Measurements from ENCODE around the gene HDAC4.

Gene HDAC4

GRCh38 chr2:239019183-239019581, 381.6 kb downstream of the HDAC4 start:
- no peaks in the 10 kb centered on the region for H3F3A ChIP-seq (ENCODE audit: low read depth)

DNA sequence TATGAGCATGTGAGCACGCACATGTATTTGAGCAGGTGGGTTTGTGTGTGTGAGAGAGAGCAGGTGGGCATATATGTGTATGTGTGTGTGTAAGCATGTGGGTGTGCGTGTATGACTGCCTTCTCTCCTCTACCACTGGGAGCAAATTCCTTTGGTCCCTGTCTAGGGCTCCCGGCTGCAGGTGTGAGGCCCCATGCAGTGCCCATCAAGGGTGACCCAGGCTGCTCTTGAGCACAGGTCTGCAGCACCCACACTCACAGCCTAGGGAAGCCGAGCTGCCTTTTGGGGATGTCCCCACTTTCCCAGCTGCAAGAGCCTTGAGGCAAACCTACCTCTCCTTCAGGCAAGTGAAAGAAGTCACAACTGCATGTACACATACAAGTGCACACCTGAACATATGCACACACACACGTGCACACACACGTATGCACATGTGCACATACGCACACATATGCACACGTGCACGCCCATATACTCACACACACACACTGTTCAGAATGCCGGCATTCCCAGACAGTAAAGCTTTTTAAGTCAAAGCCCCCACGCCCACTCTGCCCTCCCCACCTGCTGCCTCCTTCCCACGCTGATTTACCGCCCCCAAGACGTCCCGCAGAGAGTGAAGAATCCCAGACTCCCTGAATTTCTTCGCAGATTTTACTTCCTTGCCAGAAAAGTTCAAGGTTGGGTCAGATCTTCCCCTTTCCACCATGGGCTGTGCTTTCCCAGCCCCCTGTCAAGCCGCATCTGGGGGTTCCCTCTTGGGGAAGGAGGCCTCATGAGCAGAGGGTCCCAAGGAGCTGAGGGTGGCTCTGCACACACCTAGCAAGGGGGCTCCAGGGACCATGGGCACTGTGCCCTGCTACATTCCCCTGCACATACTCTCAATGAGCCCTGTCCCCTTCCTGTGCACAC, 382.3 kb downstream of the HDAC4 start:
- Histone ChIP-seq H3K4me2 (ENCODE audit: low read depth, low read length, poor library complexity, severe bottlenecking) (no peak overlapping the region), H4K20me1 (ENCODE audit: insufficient read depth, low read length, poor library complexity, severe bottlenecking) (no peaks in the 10 kb centered on the region), H3K9ac (ENCODE audit: low read depth, low read length, poor library complexity, severe bottlenecking) (no peak overlapping the region), H3K79me2 (ENCODE audit: insufficient read depth, low read length) (no peaks in the 10 kb centered on the region), H3K9me2 (replicated peaks; ENCODE audit: low read depth, low read length) (no peaks in the 10 kb centered on the region), H3K4me3 (ENCODE audit: low read length, poor library complexity, severe bottlenecking) (no peak overlapping the region), H3K4me1 (ENCODE audit: insufficient read depth, low read length, poor library complexity, severe bottlenecking) (no peaks in the 10 kb centered on the region), H2AFZ (ENCODE audit: low read length) (no peak overlapping the region), H3K36me3 (ENCODE audit: insufficient read depth, low read length) (no peaks in the 10 kb centered on the region), H3F3A (ENCODE audit: low read depth) (no peaks in the 10 kb centered on the region), H3K27me3 (ENCODE audit: insufficient read depth, low read length, poor library complexity, severe bottlenecking) (no peaks in the 10 kb centered on the region), H3K9me3 (ENCODE audit: insufficient read depth, low read depth, low read length) (no peaks in the 10 kb centered on the region; the same call in 1 of the 2 replicates)
- TF ChIP-seq EZH2phosphoT487 (IDR thresholded peaks at IDR 0.05; ENCODE audit: borderline replicate concordance), result no peak

More at GRCh38 chr2:239019183-239019581, 381.6 kb downstream of the HDAC4 start:
- Histone ChIP-seq H3K4me3 (ENCODE audit: low read length, poor library complexity, severe bottlenecking) (no peak overlapping the region), H3K36me3 (ENCODE audit: insufficient read depth, low read length) (no peaks in the 10 kb centered on the region), H3K4me2 (ENCODE audit: low read depth, low read length, poor library complexity, severe bottlenecking) (no peak overlapping the region), H3K4me1 (ENCODE audit: insufficient read depth, low read length, poor library complexity, severe bottlenecking) (no peaks in the 10 kb centered on the region), H3K9ac (ENCODE audit: low read depth, low read length, poor library complexity, severe bottlenecking) (no peak overlapping the region), H3K79me2 (ENCODE audit: insufficient read depth, low read length) (no peaks in the 10 kb centered on the region), H3K9me2 (replicated peaks; ENCODE audit: low read depth, low read length) (no peaks in the 10 kb centered on the region), H3K9me3 (ENCODE audit: insufficient read depth, low read depth, low read length) (no peaks in the 10 kb centered on the region; the same call in 1 of the 2 replicates), H4K20me1 (ENCODE audit: insufficient read depth, low read length, poor library complexity, severe bottlenecking) (no peaks in the 10 kb centered on the region), H3K27me3 (ENCODE audit: insufficient read depth, low read length, poor library complexity, severe bottlenecking) (no peaks in the 10 kb centered on the region), H2AFZ (ENCODE audit: low read length) (no peak overlapping the region)
- no peak for TF ChIP-seq EZH2phosphoT487 (IDR thresholded peaks at IDR 0.05; ENCODE audit: borderline replicate concordance)
- TF ChIP-seq, protein P1, sequence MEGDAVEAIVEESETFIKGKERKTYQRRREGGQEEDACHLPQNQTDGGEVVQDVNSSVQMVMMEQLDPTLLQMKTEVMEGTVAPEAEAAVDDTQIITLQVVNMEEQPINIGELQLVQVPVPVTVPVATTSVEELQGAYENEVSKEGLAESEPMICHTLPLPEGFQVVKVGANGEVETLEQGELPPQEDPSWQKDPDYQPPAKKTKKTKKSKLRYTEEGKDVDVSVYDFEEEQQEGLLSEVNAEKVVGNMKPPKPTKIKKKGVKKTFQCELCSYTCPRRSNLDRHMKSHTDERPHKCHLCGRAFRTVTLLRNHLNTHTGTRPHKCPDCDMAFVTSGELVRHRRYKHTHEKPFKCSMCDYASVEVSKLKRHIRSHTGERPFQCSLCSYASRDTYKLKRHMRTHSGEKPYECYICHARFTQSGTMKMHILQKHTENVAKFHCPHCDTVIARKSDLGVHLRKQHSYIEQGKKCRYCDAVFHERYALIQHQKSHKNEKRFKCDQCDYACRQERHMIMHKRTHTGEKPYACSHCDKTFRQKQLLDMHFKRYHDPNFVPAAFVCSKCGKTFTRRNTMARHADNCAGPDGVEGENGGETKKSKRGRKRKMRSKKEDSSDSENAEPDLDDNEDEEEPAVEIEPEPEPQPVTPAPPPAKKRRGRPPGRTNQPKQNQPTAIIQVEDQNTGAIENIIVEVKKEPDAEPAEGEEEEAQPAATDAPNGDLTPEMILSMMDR (conservative IDR thresholded peaks at IDR 0.05; ENCODE audit: low read length), result no peak

DNA sequence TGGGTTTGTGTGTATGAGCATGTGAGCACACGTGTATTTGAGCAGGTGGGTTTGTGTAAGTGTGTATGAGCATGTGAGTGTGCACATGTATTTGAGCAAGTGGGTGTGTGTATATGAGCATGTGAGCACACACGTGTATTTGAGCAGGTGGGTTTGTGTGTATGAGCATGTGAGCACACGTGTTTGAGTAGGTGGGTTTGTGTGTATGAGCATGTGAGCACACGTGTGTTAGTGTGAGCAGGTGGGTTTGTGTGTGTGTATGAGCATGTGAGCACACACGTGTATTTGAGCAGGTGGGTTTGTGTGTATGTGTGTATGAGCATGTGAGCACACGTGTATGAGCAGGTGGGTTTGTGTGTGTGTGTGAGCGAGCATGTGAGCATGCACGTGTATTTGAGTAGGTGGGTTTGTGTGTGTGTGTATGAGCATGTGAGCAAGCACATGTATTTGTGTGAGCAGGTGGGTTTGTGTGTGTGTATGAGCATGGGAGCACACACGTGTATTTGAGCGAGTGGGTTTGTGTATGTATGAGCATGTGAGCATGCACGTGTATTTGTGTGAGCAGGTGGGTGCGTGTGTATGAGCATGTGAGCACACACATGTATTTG, 383.2 kb downstream of the HDAC4 start:
- Histone ChIP-seq H3K9ac (ENCODE audit: low read depth, low read length, poor library complexity, severe bottlenecking) (no peak overlapping the region), H3K4me1 (ENCODE audit: insufficient read depth, low read length, poor library complexity, severe bottlenecking) (no peaks in the 10 kb centered on the region), H3F3A (ENCODE audit: low read depth) (no peaks in the 10 kb centered on the region), H3K4me2 (ENCODE audit: low read depth, low read length, poor library complexity, severe bottlenecking) (no peak overlapping the region), H3K79me2 (ENCODE audit: insufficient read depth, low read length) (no peaks in the 10 kb centered on the region), H3K9me3 (ENCODE audit: insufficient read depth, low read depth, low read length) (no peaks in the 10 kb centered on the region; the same call in 1 of the 2 replicates), H3K36me3 (ENCODE audit: insufficient read depth, low read length) (no peaks in the 10 kb centered on the region), H3K9me2 (replicated peaks; ENCODE audit: low read depth, low read length) (no peaks in the 10 kb centered on the region), H3K4me3 (ENCODE audit: low read length, poor library complexity, severe bottlenecking) (no peak overlapping the region), H4K20me1 (ENCODE audit: insufficient read depth, low read length, poor library complexity, severe bottlenecking) (no peaks in the 10 kb centered on the region), H3K27me3 (ENCODE audit: insufficient read depth, low read length, poor library complexity, severe bottlenecking) (no peaks in the 10 kb centered on the region), H2AFZ (ENCODE audit: low read length) (no peak overlapping the region)
- TF ChIP-seq EZH2phosphoT487 (IDR thresholded peaks at IDR 0.05; ENCODE audit: borderline replicate concordance), result no peak
- TF ChIP-seq, protein P1 (conservative IDR thresholded peaks at IDR 0.05; ENCODE audit: low read length), result no peak

All from Loucy (cell line).